Measurements from ENCODE around the gene TBC1D13.
"Not testable (repeated sequence)": the region's sequence is repeated elsewhere in the genome, so short reads cannot be mapped to it uniquely, and the experiment has no call there.

Gene TBC1D13

DNA sequence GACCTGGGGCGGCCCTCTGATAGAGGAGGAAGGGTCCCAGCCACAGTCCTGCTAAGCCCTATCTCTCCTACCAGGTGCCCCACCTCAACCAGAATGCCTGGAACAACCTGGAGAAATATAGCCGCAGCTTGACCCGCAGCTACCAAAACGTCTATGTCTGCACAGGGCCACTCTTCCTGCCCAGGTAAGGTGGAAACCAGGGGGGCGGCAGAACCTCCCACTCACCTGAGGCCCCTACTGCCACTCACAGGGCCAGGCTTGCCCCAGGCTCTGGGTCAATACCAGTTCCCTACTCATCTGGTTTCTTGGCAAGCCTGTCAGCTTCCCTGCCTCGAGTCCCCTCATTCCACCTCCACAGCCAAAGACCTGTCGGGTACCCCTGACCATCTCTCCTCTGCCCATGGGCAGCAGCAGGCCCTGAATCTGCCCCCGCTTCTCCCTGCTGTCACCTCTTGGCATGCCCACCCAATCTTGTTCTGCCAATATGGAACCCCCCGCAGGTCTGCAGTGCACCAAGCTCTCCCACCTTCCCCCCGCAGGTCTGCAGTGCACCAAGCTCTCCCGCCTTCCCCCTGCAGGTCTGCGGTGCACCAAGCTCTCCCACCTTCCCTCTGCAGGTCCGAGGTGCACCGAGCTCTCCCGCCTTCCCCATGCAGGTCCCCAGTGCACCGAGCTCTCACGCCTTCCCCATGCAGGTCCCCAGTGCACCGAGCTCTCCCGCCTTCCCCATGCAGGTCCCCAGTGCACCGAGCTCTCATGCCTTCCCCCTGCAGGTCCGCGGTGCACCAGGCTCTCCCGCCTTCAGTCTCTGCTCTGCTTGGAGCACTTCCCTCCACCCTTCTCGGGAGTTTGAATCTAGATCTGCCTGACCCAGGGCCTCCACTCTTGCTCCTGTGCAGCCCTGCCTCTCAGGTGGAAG lies 33.9 kb downstream of the TBC1D13 start:
- DNase-seq (ENCODE audit: low read depth in 2 of 2): no peak

DNA sequence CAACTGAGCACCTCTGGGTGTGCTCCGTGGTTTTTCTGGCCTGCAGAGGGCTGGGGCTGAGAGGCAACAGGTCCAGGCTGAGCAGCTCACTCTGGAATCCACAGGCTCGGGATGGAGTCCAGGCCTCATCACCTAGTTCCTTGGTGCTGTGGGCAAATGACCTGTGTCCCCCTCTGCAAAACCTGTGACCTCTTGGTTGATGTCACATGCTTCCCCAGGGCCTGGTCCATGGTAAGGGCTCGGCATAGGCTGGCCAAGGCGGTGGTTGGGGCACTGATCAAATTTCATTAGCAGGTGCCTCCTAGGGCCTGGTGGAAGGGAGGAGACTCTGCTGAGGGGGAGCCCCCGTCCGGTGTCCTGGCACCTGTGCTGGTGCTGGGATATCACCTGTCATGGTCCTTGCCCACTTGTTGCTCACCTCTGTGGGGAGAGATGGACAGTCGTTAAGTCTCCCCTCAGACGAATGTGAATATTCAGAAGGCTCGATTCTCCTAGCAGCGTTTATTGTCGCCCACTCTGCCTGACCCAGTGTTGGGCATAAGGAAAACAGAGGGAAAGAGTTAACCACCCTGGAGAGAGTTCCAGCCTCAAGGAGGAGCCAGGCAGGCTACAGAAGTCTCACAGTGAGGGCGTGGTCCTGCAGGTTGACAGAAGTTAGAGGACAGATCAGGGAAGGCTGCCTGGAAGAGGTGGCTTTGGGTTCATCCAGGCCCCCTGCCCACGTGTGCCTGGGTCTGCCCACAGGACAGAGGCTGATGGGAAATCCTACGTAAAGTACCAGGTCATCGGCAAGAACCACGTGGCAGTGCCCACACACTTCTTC lies 34.7 kb downstream of the TBC1D13 start:
- no peak for DNase-seq (ENCODE audit: low read depth in 2 of 2)

DNA sequence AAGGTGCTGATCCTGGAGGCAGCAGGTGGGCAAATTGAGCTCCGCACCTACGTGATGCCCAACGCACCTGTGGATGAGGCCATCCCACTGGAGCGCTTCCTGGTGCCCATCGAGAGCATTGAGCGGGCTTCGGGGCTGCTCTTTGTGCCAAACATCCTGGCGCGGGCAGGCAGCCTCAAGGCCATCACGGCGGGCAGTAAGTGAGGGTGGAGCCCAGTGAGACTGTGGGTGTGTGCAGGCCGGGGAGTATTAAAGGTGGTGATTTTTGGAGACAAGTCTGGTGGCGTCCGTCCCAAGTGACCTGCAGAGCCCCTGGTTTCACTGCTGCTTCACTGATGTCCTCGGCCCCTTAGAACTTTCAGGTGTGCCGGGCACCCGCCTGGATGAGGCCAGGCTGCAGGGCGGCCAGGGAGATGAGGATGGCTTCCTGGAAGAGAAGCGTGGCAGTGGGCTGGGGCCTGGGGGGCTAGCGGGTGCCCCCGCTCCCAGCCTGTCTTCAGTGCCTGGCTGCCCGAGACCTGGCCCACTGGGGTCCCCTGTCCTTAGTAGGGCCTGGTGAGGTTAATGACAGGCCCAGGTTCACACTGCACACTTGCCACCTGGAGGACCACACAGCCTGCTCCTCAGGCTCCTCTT lies 35.5 kb downstream of the TBC1D13 start:
- no peak for DNase-seq (ENCODE audit: low read depth in 2 of 2)

DNA sequence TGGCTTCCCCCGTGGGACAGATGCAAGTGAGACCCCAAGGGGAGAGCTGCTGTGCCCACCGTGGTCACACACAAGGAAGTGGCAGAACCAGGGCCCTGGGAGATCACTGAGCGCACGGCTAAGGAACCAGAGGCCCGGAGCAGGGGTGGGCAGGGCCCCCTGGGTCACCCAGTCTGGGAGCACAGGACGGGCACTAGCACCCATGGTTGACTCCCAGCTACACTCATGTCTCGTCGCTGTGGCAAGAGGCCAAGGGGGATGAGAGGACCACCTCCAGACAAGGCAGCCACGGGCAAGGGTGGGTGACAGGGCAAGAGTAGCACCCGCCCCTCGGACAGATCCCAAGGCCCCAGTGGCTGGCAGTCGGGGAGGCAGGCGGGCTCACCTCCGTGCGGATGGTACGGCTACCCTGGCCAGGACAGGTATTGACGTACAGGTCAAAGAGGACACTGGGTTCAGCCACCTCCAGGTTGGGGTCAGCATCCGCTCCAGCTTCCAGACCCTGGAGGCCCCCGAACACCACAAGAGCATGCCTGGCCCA lies 36.4 kb downstream of the TBC1D13 start:
- no peak for DNase-seq (ENCODE audit: low read depth in 2 of 2)

DNA sequence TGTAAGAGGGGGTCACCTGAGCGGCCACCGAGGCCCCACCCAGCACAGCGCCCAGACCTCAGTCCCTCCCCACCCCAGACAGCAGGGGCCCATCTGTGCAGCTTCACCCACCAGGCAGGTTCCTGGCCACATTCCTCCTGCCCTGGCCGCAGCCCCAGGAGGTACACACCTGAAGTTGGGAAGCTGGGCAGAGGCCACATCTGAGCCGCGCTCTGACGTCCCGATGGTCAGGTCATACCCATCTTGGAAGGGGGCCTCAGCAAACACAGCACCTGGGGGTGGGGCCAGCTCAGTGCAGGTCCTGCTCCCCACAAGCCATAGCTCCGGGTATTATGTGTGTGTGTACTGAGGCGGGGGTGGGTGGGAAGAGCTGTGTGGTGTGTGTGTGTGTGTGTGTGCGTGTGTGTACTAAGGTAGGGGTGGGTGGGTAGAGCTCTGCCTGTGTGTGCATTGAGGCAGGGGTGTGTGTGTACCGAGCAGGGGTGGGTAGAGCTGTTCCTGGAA lies 36.9 kb downstream of the TBC1D13 start:
- no peak for DNase-seq (ENCODE audit: low read depth in 2 of 2)

DNA sequence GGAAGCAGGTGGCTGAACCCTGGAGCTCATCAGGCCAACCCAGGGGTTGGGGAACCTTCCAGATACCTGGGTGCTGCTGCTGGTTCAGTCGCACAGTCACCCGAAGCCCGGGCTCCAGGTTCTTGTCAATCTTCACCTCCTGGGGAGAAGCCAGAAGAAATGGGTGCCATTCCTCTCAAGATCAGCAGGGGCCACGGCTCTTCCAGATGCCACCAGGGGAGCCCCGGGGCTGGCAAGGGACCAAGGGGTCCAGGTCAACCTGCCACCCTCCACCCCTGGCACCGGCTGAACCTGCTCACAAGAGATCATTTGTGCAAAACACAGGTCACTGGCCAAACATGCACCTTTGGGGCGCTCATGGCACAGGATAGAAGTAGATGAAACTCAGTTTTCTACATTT lies 37.9 kb downstream of the TBC1D13 start:
- no peak for DNase-seq (ENCODE audit: low read depth in 2 of 2)

DNA sequence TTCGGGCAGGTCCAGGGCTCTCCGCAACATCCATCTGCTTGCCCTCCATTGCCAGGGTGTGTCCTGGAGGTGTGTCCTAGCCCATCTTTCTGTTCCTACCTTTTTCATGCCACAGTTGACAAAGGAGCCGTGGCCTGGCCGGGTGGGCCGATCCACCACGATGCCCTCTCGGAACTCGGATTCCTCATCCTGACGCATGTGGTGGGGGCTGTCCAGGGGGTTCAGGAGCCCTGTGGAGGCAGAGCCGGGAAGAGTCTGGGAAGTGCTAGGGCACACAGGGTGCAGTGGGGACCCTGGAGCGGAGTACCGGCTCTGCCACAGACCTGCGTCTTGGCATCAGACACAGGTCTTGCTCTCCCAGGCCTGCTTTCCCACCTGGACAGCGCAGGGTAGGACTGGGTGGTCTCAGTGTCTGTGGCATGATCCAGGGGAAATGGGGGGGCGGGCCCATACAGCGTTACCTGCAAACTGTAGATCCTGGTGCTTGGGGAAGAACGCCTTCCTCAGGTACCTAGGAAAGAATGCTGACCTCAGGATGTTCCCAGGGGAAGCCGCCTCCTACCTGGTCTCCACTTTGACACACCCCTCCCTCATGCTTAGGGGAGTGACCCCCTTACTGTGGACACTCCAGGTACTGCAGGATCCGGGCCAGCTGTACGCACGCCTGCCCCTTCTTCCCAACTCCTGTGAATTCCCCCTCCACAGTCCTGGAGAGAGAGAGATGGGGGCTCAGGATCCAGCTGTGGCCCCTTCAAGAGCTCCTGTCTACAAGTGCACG lies 39.1 kb downstream of the TBC1D13 start:
- no peak for DNase-seq (ENCODE audit: low read depth in 2 of 2)

DNA sequence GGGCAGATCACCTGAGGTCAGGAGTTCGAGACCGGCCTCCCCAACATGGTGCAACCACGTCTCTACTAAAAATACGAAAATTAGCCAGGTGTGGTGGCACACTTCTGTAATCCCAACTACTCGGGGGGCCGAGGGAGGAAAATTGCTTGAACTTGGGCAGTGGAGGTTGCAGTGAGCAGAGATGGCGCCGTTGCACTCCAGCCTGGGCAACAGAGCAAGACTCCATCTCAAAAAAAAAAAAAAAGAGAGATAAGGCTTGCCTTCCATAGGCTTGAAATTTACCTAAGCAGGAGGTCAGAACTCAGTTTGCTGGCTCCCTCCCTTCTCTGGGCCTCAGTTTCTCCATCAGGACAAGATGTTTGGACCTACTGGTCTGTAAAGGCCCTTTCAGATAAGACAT lies 41.2 kb downstream of the TBC1D13 start:
- no peak for DNase-seq (ENCODE audit: low read depth in 2 of 2)

DNA sequence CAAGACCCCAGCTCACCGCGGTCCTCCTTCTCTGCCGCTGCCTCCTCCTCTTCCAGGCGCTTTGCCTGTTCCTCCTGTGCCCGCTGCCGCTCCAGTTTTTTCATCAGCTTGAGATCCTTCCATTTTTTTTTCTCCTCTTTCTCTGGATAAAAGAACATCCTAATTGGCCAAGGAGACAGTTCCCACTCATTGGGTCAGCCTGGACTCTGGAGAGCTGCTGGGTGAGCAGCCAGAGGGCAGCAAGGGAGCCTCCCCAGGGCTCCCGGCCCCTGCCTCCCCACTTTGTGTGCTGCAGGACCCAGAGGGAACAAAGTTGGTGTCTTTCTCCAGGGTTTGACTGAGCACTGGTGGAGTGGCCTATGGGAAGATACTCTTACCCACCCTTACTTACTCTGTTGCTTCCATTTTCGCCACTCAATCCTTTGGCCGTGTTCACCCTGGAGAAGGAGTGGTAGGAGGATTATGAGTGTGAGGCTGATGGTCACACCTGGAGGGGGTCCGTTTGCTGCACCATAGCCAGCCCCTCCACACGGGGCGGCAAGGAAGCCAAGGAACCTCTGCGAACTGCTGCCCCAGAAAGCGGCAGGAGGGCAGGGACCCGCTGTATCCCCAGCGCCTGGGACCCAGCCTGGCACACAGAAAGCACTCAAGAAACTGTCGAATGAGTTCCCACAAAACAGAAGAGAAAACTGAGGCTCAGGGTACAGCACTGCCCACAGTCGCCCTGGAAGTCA lies 41.8 kb downstream of the TBC1D13 start:
- DNase-seq (ENCODE audit: low read depth in 2 of 2): no peak

DNA sequence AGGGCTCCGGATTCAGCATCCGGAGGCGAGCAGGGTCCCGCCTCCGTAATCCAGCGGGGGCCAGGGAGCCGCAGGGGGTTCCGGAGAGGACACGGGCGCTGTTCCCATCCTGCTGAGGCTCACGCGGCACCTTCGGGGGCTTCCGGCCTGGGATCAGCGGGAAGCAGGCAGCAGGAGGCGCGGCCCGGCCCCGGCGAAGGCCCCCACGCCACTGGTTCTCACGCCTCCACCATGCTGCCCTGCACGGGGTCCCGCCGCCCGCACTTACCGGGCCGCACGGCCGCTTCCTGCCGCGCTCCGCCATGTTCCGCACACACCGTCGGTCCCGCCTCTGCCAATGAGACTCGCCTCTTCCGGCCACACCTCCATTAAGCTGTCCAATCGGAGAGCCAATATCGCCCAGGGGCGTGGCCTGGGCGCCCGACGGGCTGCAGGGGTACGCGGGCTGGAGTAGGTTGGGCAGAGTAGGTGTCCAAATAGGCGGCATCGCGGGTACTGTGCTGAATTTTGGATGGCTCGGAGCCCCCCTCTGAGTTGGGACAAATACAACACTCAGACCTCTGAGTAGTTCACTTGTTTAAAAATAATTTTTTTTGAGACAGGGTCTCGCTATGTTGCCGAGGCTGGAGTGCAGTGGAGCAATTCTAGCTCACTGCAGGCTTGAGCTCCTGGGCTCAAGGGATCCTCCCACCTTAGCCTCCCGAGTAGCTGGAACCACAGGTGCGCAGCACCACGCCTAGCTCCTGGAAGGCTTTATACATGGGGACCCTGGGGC lies 42.6 kb downstream of the TBC1D13 start, which contains the start of gene SPOUT1:
SPOUT1 (minus strand) TSS at position 318 of the 775 bp plus-strand sequence; CDS start at position 304, 14 bp downstream.
- DNase-seq (ENCODE audit: low read depth in 2 of 2): peak; percentile 82

DNA sequence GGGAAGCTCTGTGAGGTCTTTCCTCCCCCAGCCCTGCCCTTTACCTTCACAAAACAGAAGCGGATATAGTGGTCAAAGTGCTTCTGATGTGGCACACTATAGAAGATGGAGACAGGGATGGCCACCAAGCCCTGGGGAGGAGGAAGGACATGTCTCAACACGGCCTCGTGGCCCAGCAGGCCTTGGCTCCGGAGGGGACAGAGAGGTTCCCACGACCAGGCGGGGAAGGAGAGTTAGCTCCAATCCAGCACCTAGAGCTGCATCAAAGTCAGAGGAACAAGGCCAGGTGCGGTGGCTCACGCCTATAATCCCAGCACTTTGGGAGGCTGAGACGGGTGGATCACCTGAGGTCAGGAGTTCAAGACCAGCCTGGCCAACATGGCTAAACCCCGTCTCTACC lies 46.6 kb downstream of the TBC1D13 start:
- DNase-seq (ENCODE audit: low read depth in 2 of 2): no peak

DNA sequence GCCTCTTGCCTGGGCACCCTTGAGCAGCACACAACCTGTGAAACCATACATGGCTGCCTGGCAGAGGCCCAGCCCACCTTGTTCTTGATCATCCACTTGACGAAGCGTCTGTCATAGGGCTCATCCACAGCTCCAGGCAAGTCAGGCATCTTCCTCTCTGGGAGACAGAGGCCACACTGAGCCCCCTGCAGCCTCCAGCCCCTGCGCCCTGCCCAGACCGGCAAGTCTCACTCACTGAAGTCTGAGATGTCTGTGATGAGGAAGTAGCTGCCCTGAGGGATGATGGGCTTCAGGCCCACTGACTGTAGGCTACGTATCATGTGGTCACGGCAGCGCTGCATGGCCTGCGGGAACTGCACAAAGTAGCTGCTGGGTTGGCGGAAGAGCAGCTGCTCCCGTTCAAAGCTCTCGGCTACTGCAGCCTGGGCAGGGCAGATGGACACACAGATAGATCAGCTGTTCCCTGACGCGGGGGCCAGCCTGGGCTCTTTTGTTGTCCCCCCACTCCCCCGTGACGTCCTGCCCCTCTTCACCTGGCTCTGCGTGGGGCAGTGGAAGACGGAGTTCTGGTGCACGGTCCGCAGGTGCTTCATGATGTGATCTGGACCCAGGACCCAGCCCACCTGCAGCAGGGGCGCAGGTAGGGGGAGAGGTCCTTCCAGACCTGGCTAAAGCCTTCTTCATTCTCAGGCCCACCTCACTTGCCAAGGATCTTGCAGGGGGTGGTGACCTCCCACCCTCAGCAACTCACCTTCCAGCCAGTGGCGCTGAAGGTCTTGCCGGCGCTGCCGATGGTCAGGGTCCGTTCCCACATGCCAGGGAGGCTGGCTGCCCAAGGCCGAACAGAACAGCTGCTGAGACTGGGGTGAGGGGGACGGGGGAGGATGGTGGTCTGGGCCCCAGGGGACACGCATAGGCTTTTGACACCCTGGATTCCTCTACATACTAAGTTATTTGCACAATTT lies 48.5 kb downstream of the TBC1D13 start:
- no peak for DNase-seq (ENCODE audit: low read depth in 2 of 2)

DNA sequence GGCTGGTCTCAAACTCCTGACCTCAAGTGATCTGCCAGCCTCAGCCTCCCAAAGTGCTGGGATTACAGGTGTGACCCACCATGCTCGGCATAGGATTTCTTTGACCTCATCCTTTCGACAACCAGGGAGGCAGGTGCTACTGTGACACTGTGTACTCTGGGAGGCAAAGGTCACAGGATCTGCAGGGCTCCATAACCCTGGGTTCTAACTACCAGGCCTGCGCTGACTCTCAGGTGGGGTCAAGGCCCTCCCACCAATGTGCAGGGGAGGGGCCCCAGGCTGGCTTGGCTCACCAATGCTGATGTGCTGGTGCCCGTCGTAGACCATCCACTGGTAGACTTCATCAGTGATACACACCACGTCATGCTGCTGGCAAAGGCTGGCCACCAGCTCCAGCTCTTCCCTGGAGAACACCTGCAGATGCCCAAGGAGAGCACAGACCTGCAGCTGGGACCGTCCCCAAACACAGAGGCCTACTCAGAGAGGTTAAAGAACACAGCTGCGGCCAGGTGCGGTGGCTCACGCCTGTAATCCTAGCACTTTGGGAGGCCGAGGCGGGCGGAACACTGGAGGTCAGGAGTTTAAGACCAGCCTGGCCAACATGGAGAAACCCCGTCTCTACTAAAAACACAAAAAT lies 49.6 kb downstream of the TBC1D13 start:
- no peak for DNase-seq (ENCODE audit: low read depth in 2 of 2)

DNA sequence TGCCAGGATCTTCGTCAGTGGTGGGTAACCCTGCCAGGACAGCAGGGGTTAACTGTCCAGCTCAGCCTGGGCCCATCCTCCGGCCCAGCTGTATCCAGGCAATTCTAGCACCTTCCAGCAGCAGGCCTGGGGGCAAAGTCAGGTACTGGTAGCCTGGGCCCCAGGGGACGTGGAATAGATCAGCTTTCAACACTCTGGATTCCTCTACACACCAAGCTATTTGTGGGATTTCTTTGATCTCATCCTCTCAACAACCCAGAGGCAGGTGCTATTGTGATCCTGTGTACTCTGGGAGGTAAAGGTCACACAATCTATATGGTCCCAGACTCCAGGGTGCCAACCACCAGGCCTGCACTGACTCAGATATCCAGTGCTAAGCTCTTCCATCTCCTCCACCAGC lies 51.3 kb downstream of the TBC1D13 start:
- no peak for DNase-seq (ENCODE audit: low read depth in 2 of 2)

DNA sequence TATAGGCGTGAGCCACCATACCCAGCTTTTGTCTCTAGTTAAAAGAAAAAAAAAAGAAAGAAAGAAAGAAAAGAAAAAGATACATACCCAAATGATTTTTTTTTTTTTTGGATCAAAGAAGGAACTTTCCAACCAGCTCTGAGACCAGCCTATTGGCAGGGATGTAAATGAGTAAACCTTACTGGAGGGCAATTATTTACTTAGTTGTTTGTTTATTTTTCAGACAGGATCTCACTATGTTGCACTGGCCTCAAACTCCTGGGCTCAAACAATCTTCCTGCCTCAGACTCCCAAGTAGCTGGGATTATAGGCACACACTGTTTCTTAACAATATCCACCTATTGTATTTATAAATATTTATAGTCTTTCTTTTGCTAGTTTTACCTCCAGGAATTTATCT lies 53.5 kb downstream of the TBC1D13 start:
- no peak for DNase-seq (ENCODE audit: low read depth in 2 of 2)

DNA sequence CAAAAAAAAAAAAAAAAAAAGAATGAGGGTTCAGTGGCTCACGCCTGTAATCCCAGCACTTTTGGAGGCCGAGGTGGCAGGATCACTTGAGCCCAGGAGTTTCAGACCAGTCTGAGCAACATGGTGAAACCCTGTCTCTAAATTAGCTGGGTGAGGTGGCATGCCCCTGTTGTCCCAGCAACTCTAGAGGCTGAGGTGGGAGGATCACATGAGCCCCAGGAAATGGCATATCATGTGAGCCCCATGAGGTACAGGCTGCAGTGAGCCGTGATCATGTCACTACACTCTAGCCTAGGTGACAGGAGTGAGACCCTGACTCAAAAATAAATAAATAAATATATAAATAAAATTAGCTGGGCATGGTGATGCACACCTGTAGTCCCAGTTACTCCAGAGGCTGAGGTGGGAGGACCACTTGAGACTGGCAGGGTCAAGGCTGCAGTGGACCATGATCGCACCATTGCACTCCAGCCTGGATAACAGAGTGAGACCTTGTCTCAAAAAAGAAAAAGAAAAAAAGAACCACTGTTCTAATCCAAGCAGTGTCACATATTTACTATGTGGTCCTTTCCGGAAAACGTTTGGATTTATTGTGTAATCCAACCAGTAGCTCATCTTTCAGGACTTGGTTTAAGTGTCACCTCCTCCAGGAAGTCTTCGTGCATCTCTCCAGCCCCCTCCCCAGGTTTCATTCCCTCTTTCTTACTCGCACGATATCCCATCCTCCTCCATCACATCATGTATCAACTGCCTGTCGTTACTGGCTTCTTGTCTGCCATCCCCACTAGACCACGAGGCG lies 54.8 kb downstream of the TBC1D13 start:
- DNase-seq (ENCODE audit: low read depth in 2 of 2): no peak

DNA sequence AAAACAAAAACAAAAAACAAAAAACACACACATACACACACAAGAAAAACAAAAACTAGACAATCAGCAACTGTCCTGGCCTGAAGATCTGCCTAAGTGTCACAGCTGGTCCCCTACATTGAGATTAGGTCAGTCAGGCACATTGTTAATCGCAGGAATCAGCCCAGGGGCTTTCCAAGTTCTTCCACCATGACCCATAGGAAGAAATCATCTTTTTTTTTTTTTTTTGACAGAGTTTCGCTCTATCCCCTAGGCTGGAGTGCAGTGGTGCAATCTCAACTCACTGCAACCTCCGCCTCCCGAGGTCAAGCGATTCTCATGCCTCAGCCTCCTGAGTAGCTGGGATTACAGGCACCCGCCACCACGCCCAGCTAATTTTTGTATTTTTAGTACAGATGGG lies 56.1 kb downstream of the TBC1D13 start:
- not testable (repeated sequence) for DNase-seq (ENCODE audit: low read depth in 2 of 2)
